Activated naive CD8-positive, alpha-beta T cell treated with anti-CD3 and anti-CD28 coated beads, Interleukin-2, amount 50 U/mL, for 24 hours (primary cell): Measurements from ENCODE around the gene SLC37A3.
A peak's percentile ranks its signal among the peaks of the same experiment; 100 is the strongest.

Experiments
- ATAC-seq: fragments of 150-1000 bp; cut with Tn5 transposase; one replicate; pipeline ENCODE4 v1.10.0; 2021
- DNase-seq: peaks from one replicate; pipeline ENCODE4 v3.0.0; 2021
- H3K27ac Mint-ChIP-seq: one replicate; pipeline ENCODE4 v1.8.0; 2021; ENCODE audit warnings: mild to moderate bottlenecking, mixed read lengths
- H3K27me3 Mint-ChIP-seq: one replicate; pipeline ENCODE4 v1.8.0; 2021; ENCODE audit warnings: mixed read lengths
- H3K36me3 Mint-ChIP-seq: one replicate; pipeline ENCODE4 v1.8.0; 2021; ENCODE audit warnings: low read depth, mixed read lengths
- H3K4me1 Mint-ChIP-seq: one replicate; pipeline ENCODE4 v1.8.0; 2021; ENCODE audit warnings: mixed read lengths
- H3K4me3 Mint-ChIP-seq: one replicate; pipeline ENCODE4 v1.8.0; 2021; ENCODE audit warnings: mild to moderate bottlenecking, moderate library complexity, mixed read lengths
- H3K9me3 Mint-ChIP-seq: one replicate; pipeline ENCODE4 v1.8.0; 2021; ENCODE audit warnings: mixed read lengths

The SLC37A3 gene

GRCh38 chr7:140384894-140385545 lies 13.3 kb downstream of the SLC37A3 start:
- ATAC-seq (no peak), DNase-seq (no peak)
- Mint-ChIP-seq H3K27ac (peak overlapping the region; percentile 53), H3K9me3 (no peaks in the 10 kb centered on the region), H3K4me3 (no peak overlapping the region), H3K36me3 (peaks cover 15% of the 10 kb centered on the region), H3K27me3 (no peaks in the 10 kb centered on the region), H3K4me1 (peaks cover 21% of the 10 kb centered on the region)

- Mint-ChIP-seq H3K9me3 (no peaks in the 10 kb centered on the region), H3K27ac (no peak overlapping the region), H3K4me3 (no peak overlapping the region), H3K36me3 (peaks cover 23% of the 10 kb centered on the region), H3K4me1 (peaks cover 25% of the 10 kb centered on the region), H3K27me3 (no peaks in the 10 kb centered on the region)
- ATAC-seq, result no peak
- DNase-seq, result no peak
These were observed 14.2 kb downstream of the SLC37A3 start for GRCh38 chr7:140383954-140384713.

- H3K27ac Mint-ChIP-seq, result peak overlapping the region; percentile 91
- H3K36me3 Mint-ChIP-seq, result peaks cover 29% of the 10 kb centered on the region
These were observed 22.2 kb downstream of the SLC37A3 start for GRCh38 chr7:140375892-140376730.

DNA sequence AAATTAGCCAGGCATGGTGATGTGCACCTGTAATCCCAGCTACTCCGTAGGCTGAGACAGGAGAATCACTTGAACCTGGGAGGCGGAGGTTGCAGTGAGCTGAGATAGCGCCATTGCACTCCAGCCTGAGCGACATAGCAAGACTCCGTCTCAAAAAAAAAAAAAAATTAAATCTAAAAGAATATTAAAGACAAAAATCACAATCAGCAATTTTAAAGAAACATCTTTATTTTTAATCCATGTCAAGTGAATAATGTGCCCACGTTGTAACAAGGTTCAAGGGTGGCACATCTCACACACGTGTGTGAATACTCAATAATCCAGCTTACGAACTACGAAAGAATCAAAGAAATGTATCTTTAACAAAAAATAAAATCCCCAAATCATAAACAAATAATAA lies 23.0 kb downstream of the SLC37A3 start:
- H3K27ac Mint-ChIP-seq, result peak overlapping the region; percentile 91
- ATAC-seq (no peak), DNase-seq (no peak)
- peaks cover 29% of the 10 kb centered on the region for H3K36me3 Mint-ChIP-seq
- H3K9me3 Mint-ChIP-seq, result no peaks in the 10 kb centered on the region
- H3K4me1 Mint-ChIP-seq, result peaks cover 35% of the 10 kb centered on the region
- peak overlapping the region; percentile 71 for H3K4me3 Mint-ChIP-seq
- no peaks in the 10 kb centered on the region for H3K27me3 Mint-ChIP-seq

More at GRCh38 chr7:140375892-140376730, 22.2 kb downstream of the SLC37A3 start:
- peaks cover 35% of the 10 kb centered on the region for H3K4me1 Mint-ChIP-seq
- H3K9me3 Mint-ChIP-seq, result no peaks in the 10 kb centered on the region
- peak overlapping the region; percentile 71 for H3K4me3 Mint-ChIP-seq
- H3K27me3 Mint-ChIP-seq, result no peaks in the 10 kb centered on the region
- DNase-seq (no peak), ATAC-seq (peak; percentile 93)

DNA sequence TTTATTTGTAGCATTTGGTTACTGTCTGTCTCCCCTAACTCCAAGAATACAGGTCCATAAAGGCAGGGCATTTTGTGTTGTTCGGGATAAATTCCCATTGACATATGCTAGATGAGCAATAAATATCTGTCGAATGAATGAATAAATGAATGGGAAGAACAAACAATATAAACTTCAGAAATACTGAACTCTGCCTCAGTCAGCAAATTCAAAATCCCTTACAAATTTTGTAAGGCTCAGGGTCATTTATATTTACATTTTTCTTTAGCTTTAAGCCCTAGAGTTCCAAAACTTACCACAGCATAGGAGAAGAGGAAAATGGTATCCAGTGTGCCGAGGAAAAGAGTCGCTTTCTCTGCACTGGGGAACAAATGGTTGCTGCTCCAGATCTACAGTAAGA lies 29.0 kb downstream of the SLC37A3 start:
- no peak for ATAC-seq
- Mint-ChIP-seq H3K4me3 (no peak overlapping the region), H3K36me3 (peaks cover 17% of the 10 kb centered on the region), H3K27ac (no peak overlapping the region), H3K27me3 (no peaks in the 10 kb centered on the region), H3K4me1 (peaks cover 6% of the 10 kb centered on the region), H3K9me3 (no peaks in the 10 kb centered on the region)
- no peak for DNase-seq

GRCh38 chr7:140367528-140367927 lies 30.8 kb downstream of the SLC37A3 start:
- H3K27ac Mint-ChIP-seq, result no peak overlapping the region
- H3K4me3 Mint-ChIP-seq, result no peak overlapping the region
- H3K9me3 Mint-ChIP-seq, result no peaks in the 10 kb centered on the region
- DNase-seq, result no peak
- H3K36me3 Mint-ChIP-seq, result peaks cover 22% of the 10 kb centered on the region
- ATAC-seq, result no peak
- no peaks in the 10 kb centered on the region for H3K4me1 Mint-ChIP-seq
- no peaks in the 10 kb centered on the region for H3K27me3 Mint-ChIP-seq

DNA sequence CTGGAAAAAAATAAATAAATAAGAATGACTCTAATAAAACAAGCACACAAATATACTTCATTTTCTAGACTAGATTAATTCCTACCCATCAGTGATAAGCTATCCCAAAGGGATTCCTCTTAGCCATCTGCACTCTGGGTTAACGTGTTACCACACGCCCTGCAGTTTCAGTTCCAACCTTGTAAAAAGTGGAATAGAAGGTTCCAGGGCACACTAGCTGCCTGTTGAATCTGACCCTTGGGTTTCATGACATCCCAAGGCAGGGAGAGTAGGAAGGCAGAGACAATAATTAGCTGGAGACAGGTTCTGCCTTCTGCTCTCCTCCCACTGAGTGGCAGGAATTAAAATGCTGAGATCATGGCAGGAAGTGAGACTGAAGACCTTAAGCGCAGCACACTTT lies 33.5 kb downstream of the SLC37A3 start:
- no peak overlapping the region for H3K4me3 Mint-ChIP-seq
- H3K4me1 Mint-ChIP-seq, result peaks cover 12% of the 10 kb centered on the region
- no peak overlapping the region for H3K27ac Mint-ChIP-seq
- H3K27me3 Mint-ChIP-seq, result no peaks in the 10 kb centered on the region
- DNase-seq, result no peak
- no peaks in the 10 kb centered on the region for H3K9me3 Mint-ChIP-seq
- H3K36me3 Mint-ChIP-seq, result peaks cover 26% of the 10 kb centered on the region
- ATAC-seq, result no peak

- no peaks in the 10 kb centered on the region for H3K27me3 Mint-ChIP-seq
- H3K27ac Mint-ChIP-seq, result peak overlapping the region; percentile 54
- H3K4me3 Mint-ChIP-seq, result no peak overlapping the region
- DNase-seq (no peak), ATAC-seq (peak; percentile 27)
- H3K36me3 Mint-ChIP-seq, result peaks cover 42% of the 10 kb centered on the region
- H3K4me1 Mint-ChIP-seq, result peaks cover 32% of the 10 kb centered on the region
- no peaks in the 10 kb centered on the region for H3K9me3 Mint-ChIP-seq
These were observed 37.6 kb downstream of the SLC37A3 start for GRCh38 chr7:140360697-140361229.

GRCh38 chr7:140358412-140359051 lies 39.8 kb downstream of the SLC37A3 start:
- H3K4me1 Mint-ChIP-seq, result peaks cover 32% of the 10 kb centered on the region
- H3K27me3 Mint-ChIP-seq, result no peaks in the 10 kb centered on the region
- ATAC-seq (peak; percentile 72), DNase-seq (peak; percentile 24)
- H3K36me3 Mint-ChIP-seq, result peaks cover 47% of the 10 kb centered on the region
- H3K9me3 Mint-ChIP-seq, result no peaks in the 10 kb centered on the region
- peak overlapping the region; percentile 89 for H3K27ac Mint-ChIP-seq
- peak overlapping the region; percentile 75 for H3K4me3 Mint-ChIP-seq

DNA sequence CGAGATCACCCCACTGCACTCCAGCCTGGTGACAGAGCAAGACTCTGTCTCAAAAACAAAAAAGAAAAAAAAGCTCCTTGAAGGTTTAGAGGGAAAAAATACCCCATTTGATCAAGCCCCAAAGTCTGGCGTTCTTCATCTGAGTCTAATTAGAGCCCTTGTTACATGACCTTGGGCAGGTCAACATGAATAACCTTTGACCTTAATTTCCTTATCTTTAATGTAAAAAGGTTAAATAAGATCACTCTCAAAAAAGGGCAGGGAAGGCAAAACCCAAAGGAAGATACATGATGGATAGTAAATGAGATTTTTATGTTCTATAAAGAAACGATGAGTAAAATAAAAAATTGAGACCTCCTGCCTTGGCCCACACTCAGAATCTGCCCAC lies 40.3 kb downstream of the SLC37A3 start:
- no peak for DNase-seq
- no peaks in the 10 kb centered on the region for H3K27me3 Mint-ChIP-seq
- H3K27ac Mint-ChIP-seq, result peak overlapping the region; percentile 89
- H3K4me3 Mint-ChIP-seq, result no peak overlapping the region
- no peak for ATAC-seq
- H3K36me3 Mint-ChIP-seq, result peaks cover 49% of the 10 kb centered on the region
- H3K9me3 Mint-ChIP-seq, result no peaks in the 10 kb centered on the region
- H3K4me1 Mint-ChIP-seq, result peaks cover 32% of the 10 kb centered on the region

DNA sequence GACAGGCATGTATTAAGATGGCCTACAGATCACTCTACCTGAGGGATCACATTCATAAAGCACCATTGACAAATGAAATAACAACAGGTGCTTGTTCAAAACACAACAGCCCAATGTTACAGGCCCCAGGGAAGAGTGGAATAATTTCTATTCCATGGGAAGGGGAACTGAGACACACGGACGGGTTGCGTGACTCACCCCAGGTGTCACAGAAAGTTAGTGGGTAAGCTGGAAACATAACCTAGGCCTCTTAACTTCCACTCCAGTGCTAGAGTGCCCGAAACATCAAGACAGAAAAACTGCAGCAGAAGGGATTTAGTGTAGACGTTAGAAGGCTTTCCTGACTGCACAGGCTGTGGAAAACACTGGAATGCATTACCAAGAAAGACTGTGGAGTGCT lies 48.3 kb downstream of the SLC37A3 start:
- no peak for DNase-seq
- Mint-ChIP-seq H3K27ac (no peak overlapping the region), H3K4me3 (no peak overlapping the region), H3K4me1 (peaks cover 4% of the 10 kb centered on the region), H3K36me3 (peaks cover 35% of the 10 kb centered on the region), H3K9me3 (no peaks in the 10 kb centered on the region), H3K27me3 (no peaks in the 10 kb centered on the region)
- ATAC-seq, result no peak

- peaks cover 31% of the 10 kb centered on the region for H3K36me3 Mint-ChIP-seq
These were observed 49.1 kb downstream of the SLC37A3 start for GRCh38 chr7:140349144-140349771.

DNA sequence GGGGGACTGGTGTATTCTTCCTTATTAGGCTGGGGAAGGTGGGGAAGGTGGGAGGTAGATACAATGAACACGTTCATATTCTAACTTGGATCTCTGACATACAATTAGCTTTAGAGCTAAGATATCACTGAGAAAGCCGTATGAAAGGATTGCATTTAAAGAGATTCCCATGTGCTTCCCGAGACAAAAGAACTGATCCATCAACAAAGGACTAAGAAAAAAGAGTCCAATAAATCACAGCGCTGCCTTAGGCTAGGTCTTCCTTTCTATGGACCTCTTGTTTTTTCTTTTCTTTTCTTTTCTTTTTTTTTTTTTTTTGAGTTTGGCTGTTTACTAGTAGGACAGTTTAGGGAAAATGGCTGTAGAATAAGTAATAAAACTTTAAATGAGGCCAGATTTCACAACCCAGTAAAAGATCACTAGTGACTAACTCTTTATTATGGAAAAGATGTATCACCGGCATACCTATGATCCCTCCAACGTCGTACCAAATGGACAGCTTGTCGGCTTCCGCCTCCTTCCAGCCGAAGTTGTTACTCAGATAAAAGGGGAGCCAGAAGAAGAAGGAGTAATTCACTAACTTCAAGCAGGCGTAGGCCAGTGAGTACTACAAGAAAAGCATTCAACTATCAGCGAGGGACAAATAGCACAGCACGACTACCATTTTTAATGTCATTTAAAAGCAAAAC lies 50.0 kb downstream of the SLC37A3 start:
- H3K27me3 Mint-ChIP-seq, result no peaks in the 10 kb centered on the region
- peaks cover 4% of the 10 kb centered on the region for H3K4me1 Mint-ChIP-seq
- H3K9me3 Mint-ChIP-seq, result no peaks in the 10 kb centered on the region
- H3K27ac Mint-ChIP-seq, result no peak overlapping the region
- DNase-seq (no peak), ATAC-seq (no peak)
- H3K36me3 Mint-ChIP-seq, result peaks cover 29% of the 10 kb centered on the region
- no peak overlapping the region for H3K4me3 Mint-ChIP-seq

More at GRCh38 chr7:140349144-140349771, 49.1 kb downstream of the SLC37A3 start:
- Mint-ChIP-seq H3K27ac (no peak overlapping the region), H3K4me1 (peaks cover 4% of the 10 kb centered on the region), H3K9me3 (no peaks in the 10 kb centered on the region), H3K4me3 (no peak overlapping the region), H3K27me3 (no peaks in the 10 kb centered on the region)
- ATAC-seq (no peak), DNase-seq (no peak)
